PC-3 (cell line): Measurements from ENCODE around the gene APCDD1. TPM values are rescaled to one million over a fixed set of nuclear protein-coding genes. Genes with fewer than 3 reads are reported as not detected.

Source experiments
- ATAC-seq: fragments of 200-7000 bp; cut with Tn5 transposase; 2 replicates; pipeline ENCODE4 v1.9.1; 2020; ENCODE audit warnings: mild to moderate bottlenecking, moderate library complexity
- BruUV-seq: library from RNA; stranded (reverse); fragments of 400-500 nt; replicated peaks from 2 replicates; lab custom pipeline; 2021; lab: Mats Ljungman, UMichigan
- CTCF ChIA-PET: fragments of 300-600 bp; sonication (Branson Sonifier 250); formaldehyde crosslinking; loops from one replicate; lab custom pipeline; 2022; ENCODE audit warnings: antibody characterized with exemption; lab: Charles Lee
- POLR2A ChIA-PET: fragments of 300-600 bp; sonication (Branson Sonifier 250); formaldehyde crosslinking; loops from one replicate; lab custom pipeline; 2022; ENCODE audit warnings: antibody characterized with exemption; ENCODE audit not compliant: unreplicated experiment; lab: Charles Lee
- DNase-seq: peaks from one replicate; pipeline ENCODE4 v3.0.0-alpha.2; 2015
- H2AFZ ChIP-seq: fragments of 300-600 bp; sonication (generic); 2 replicates; pipeline ENCODE4 v1.6.0; 2016; ENCODE audit warnings: antibody characterized with exemption, low read length
- H3F3A ChIP-seq: fragments of 300-600 bp; sonication (generic); one replicate; pipeline ENCODE4 v1.6.0; 2017; ENCODE audit warnings: antibody characterized with exemption, low read length, control low read depth, mild to moderate bottlenecking; ENCODE audit not compliant: unreplicated experiment
- H3K27ac ChIP-seq: fragments of 300-600 bp; sonication (generic); 2 replicates; pipeline ENCODE4 v1.5.1; 2016; ENCODE audit warnings: mild to moderate bottlenecking, low read length
- H3K27me3 ChIP-seq: fragments of 300-600 bp; sonication (generic); 2 replicates; pipeline ENCODE4 v1.6.1; 2016; ENCODE audit warnings: low read length, mixed read lengths
- H3K36me3 ChIP-seq: fragments of 300-600 bp; sonication (generic); 2 replicates; pipeline ENCODE4 v1.6.1; 2016; ENCODE audit warnings: low read depth, mixed run types, low read length, mixed read lengths
- H3K4me1 ChIP-seq: fragments of 300-600 bp; sonication (generic); 2 replicates; pipeline ENCODE4 v1.5.1; 2016; ENCODE audit warnings: low read length; ENCODE audit not compliant: insufficient read depth
- H3K4me2 ChIP-seq: fragments of 300-600 bp; sonication (generic); 2 replicates; pipeline ENCODE4 v1.6.0; 2016; ENCODE audit warnings: low read length
- H3K4me3 ChIP-seq: fragments of 300-600 bp; sonication (generic); 2 replicates; pipeline ENCODE4 v1.5.1; 2016; ENCODE audit warnings: mild to moderate bottlenecking, low read length, mixed read lengths
- H3K79me2 ChIP-seq: fragments of 300-600 bp; sonication (generic); 2 replicates; pipeline ENCODE4 v1.6.1; 2017; ENCODE audit warnings: low read length, mixed read lengths
- H3K9ac ChIP-seq: fragments of 300-600 bp; sonication (generic); 2 replicates; pipeline ENCODE4 v1.6.0; 2016; ENCODE audit warnings: mild to moderate bottlenecking, low read length
- H3K9me2 ChIP-seq: fragments of 300-600 bp; sonication (generic); replicated peaks from 2 replicates; pipeline ENCODE4 v1.6.1; 2016; ENCODE audit warnings: mixed run types, low read length, mixed read lengths
- H3K9me3 ChIP-seq: fragments of 300-600 bp; sonication (generic); 2 replicates; pipeline ENCODE4 v1.6.1; 2016; ENCODE audit warnings: low read length, mixed read lengths
- H4K20me1 ChIP-seq: fragments of 300-600 bp; sonication (generic); 2 replicates; pipeline ENCODE4 v1.6.1; 2016; ENCODE audit warnings: low read length, mixed read lengths
- EZH2 ChIP-seq: fragments of 300-600 bp; sonication (generic); IDR thresholded peaks from one replicate; pipeline ENCODE4 v1.6.1; 2017; ENCODE audit warnings: antibody characterized with exemption, mild to moderate bottlenecking, low read length; ENCODE audit not compliant: unreplicated experiment
- EZH2phosphoT487 ChIP-seq: fragments of 300-600 bp; sonication (generic); IDR thresholded peaks from 2 replicates; pipeline ENCODE4 v1.6.1; 2018; ENCODE audit warnings: mild to moderate bottlenecking, antibody characterized with exemption, low read length, borderline replicate concordance
- intact Hi-C: fragments of 100-400 bp; cut with micrococcal nuclease; formaldehyde crosslinking; loops from 2 replicates; pipeline ENCODE4 v1.9.0; 2023
- total RNA-seq: library from RNA; depleted of rRNA; stranded (reverse); fragments of >200 nt; gene quantifications from 2 replicates; pipeline ENCODE4 v1.2.3, GENCODE V29; 2014
- TF ChIP-seq, protein P1 (sequence below): fragments of 300-600 bp; sonication (generic); conservative IDR thresholded peaks from 2 replicates; pipeline ENCODE4 v1.5.1; 2017; ENCODE audit warnings: antibody characterized with exemption, low read depth, mild to moderate bottlenecking, low read length

Gene APCDD1
- total RNA-seq, 1 experiment from 2014 or later = not detected

DNA sequence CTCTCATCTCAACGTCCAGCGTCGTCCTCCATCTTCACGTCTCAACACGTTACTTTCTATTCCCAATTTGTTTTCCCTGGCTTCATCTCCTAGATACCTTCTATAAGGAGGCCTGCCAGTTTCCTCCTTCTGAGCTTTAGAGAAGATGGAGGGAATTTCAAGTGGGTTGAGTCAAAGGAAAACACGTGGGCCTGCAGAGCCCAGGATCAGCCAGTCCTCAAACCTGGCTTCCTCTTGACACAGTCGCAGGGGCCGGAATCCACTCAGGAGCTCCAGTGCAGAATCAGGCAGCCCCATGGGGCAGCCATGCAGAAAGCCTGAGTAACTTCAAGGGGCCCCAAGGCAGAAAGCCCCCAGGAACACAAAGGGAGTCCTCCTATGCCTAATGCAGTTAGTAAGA, 14.5 kb upstream of the APCDD1 start:
- Histone ChIP-seq H3K27me3 (peaks cover 93% of the 10 kb centered on the region), H3K27ac (no peak overlapping the region), H3K4me2 (no peak overlapping the region), H3F3A (no peaks in the 10 kb centered on the region), H3K79me2 (no peaks in the 10 kb centered on the region), H2AFZ (no peak overlapping the region), H3K9me3 (no peaks in the 10 kb centered on the region), H3K36me3 (no peaks in the 10 kb centered on the region), H3K9me2 (no peaks in the 10 kb centered on the region), H3K4me3 (no peak overlapping the region), H3K9ac (no peak overlapping the region), H4K20me1 (no peaks in the 10 kb centered on the region), H3K4me1 (no peaks in the 10 kb centered on the region)
- CTCF ChIA-PET = no interaction called here
- BruUV-seq = no TSS peak
- POLR2A ChIA-PET = no interaction called here
- ATAC-seq (no peak), DNase-seq (no peak)
- intact Hi-C loops = no loop called here
- TF ChIP-seq EZH2 = no peak
- TF ChIP-seq, protein P1, sequence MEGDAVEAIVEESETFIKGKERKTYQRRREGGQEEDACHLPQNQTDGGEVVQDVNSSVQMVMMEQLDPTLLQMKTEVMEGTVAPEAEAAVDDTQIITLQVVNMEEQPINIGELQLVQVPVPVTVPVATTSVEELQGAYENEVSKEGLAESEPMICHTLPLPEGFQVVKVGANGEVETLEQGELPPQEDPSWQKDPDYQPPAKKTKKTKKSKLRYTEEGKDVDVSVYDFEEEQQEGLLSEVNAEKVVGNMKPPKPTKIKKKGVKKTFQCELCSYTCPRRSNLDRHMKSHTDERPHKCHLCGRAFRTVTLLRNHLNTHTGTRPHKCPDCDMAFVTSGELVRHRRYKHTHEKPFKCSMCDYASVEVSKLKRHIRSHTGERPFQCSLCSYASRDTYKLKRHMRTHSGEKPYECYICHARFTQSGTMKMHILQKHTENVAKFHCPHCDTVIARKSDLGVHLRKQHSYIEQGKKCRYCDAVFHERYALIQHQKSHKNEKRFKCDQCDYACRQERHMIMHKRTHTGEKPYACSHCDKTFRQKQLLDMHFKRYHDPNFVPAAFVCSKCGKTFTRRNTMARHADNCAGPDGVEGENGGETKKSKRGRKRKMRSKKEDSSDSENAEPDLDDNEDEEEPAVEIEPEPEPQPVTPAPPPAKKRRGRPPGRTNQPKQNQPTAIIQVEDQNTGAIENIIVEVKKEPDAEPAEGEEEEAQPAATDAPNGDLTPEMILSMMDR = no peak
- TF ChIP-seq EZH2phosphoT487 = no peak

DNA sequence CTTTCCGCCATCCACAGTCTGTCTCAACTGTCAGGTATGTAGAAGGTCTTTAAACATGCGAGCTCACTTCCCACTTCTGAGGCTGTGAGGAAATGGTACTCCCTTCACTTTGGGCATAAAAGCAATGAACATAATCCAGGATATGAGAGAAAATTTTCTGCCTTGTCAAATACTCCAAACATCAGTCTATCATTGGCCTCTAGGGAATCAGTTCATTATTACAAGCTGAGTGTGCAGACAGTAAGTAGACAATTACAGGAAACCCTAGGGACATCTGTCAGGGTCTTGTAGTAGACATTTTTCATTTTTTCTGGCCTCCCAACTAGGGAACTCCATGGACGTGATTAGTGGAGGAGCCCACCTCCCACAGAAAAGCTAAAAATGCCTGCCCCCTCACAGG, 13.6 kb upstream of the APCDD1 start:
- no peak overlapping the region for H3K9ac ChIP-seq
- H3F3A ChIP-seq = no peaks in the 10 kb centered on the region
- H4K20me1 ChIP-seq = no peaks in the 10 kb centered on the region
- DNase-seq = no peak
- no peaks in the 10 kb centered on the region for H3K79me2 ChIP-seq
- no peaks in the 10 kb centered on the region for H3K9me3 ChIP-seq
- H3K4me2 ChIP-seq = no peak overlapping the region
- no peak overlapping the region for H2AFZ ChIP-seq
- BruUV-seq = no TSS peak
- intact Hi-C loops = no loop called here
- TF ChIP-seq EZH2 (no peak), EZH2phosphoT487 (no peak)
- TF ChIP-seq, protein P1 = no peak
- ATAC-seq = no peak
- H3K27ac ChIP-seq = no peak overlapping the region
- POLR2A ChIA-PET = no interaction called here
- peaks cover 93% of the 10 kb centered on the region for H3K27me3 ChIP-seq
- no peaks in the 10 kb centered on the region for H3K4me1 ChIP-seq
- CTCF ChIA-PET = no interaction called here
- no peaks in the 10 kb centered on the region for H3K36me3 ChIP-seq
- no peak overlapping the region for H3K4me3 ChIP-seq
- H3K9me2 ChIP-seq = no peaks in the 10 kb centered on the region

DNA sequence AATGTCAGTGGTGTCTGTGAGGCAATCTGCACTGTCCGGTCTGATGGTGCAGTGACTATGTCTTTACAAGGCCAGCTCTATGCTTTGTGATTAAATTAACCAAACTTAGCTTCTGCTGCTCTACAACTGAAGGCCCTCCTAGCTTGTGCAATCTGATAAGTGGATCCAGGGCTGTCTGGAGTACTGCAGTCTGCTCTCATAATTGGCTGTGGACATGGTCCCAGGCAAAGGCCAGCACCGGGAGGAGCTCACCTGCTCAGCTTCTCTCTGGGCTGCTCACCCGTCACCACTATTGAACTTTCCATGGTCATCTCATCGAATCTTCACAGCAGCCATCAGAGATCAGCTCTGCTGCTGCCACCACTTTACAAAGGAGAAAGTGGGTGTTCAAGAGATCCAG, 13.0 kb upstream of the APCDD1 start:
- Histone ChIP-seq H4K20me1 (no peaks in the 10 kb centered on the region), H3K4me1 (no peaks in the 10 kb centered on the region), H2AFZ (no peak overlapping the region), H3K9me2 (no peaks in the 10 kb centered on the region), H3K79me2 (no peaks in the 10 kb centered on the region), H3K27me3 (peaks cover 93% of the 10 kb centered on the region), H3K9ac (no peak overlapping the region), H3F3A (no peaks in the 10 kb centered on the region), H3K4me2 (no peak overlapping the region), H3K4me3 (no peak overlapping the region), H3K9me3 (no peaks in the 10 kb centered on the region), H3K36me3 (no peaks in the 10 kb centered on the region), H3K27ac (no peak overlapping the region)
- ChIA-PET POLR2A (no interaction called here), CTCF (no interaction called here)
- BruUV-seq = no TSS peak
- intact Hi-C loops = no loop called here
- DNase-seq (no peak), ATAC-seq (no peak)
- TF ChIP-seq EZH2 = no peak
- TF ChIP-seq, protein P1 = no peak
- no peak for TF ChIP-seq EZH2phosphoT487
